ENCODE results near the gene GPR26.

DNA sequence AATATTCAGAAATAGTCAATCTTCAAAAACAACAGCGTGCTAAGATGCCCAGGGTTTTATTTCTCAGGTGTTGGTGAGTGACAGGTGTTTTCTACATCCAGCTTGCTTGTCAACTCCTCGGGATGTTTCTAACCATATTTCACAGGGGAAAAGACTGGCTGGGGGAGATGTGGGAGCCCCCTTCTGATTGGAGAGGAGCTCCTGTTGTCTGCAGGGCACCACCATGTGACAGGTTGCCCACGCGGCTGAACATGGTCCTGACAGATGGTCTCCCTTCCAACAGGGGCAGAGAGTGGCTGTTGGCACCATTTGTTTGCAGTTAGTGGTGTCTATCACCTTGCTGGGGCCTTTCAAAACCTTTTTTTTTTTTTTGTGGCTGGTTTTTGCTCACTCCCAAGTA, 16.5 kb upstream of the GPR26 start:
- TF ChIP-seq POLR2AphosphoS5 (IDR thresholded peaks at IDR 0.05; ENCODE audit: low read depth, low read length), result no peak
- no peak for TF ChIP-seq POLR2A (IDR thresholded peaks at IDR 0.05; ENCODE audit: low read depth, low read length)

All from GM12891 (cell line).